Measurements from ENCODE around the gene ARFGEF3. TPM values are rescaled to one million over a fixed set of nuclear protein-coding genes. Genes with fewer than 3 reads are reported as not detected.

The ARFGEF3 gene
- total and polyA plus RNA-seq, 4 donors = 4.7 to 28.1 (median 14.0) TPM

- Histone ChIP-seq H3K4me3 (no peak overlapping the region), H3K36me3 (ENCODE audit: control insufficient read depth in 4 of 4, insufficient read depth in 4 of 4, low read length in 4 of 4) (peaks cover 0 to 5% (median 0%) of the 10 kb centered on the region in 4 donors), H3K27ac (ENCODE audit: low read depth in 1 of 2, low read length in 1 of 2) (peak overlapping the region in 1 of 2 donors; percentile 33), H3K4me1 (ENCODE audit: control insufficient read depth in 5 of 5, insufficient read depth in 5 of 5, low read length in 5 of 5) (peaks cover 0 to 7% (median 0%) of the 10 kb centered on the region in 5 donors), H3K9ac (ENCODE audit: insufficient read depth in 1 of 2, low read length in 2 of 2) (no peak overlapping the region), H3K27me3 (ENCODE audit: control insufficient read depth in 3 of 3, insufficient read depth in 3 of 3, low read length in 2 of 3) (no peaks in the 10 kb centered on the region), H3K9me3 (ENCODE audit: control insufficient read depth in 4 of 4, insufficient read depth in 3 of 4, low read length in 3 of 4) (no peaks in the 10 kb centered on the region)
- ATAC-seq (ENCODE audit: insufficient read depth, low FRiP score) (no peak), DNase-seq (no peak)
- no peak for TF ChIP-seq CTCF (IDR thresholded peaks at IDR 0.05; ENCODE audit: control extremely low read depth, extremely low read depth)
- WGBS, 2 donors = 92 to 93% methylated on average over 1 of the region's 1 CpG
Observed at GRCh38 chr6:138257638-138258040, 95.9 kb downstream of the ARFGEF3 start.

- ATAC-seq (ENCODE audit: insufficient read depth, low FRiP score) (no peak), DNase-seq (no peak)
- Histone ChIP-seq H3K27me3 (ENCODE audit: control insufficient read depth in 3 of 3, insufficient read depth in 3 of 3, low read length in 2 of 3) (no peaks in the 10 kb centered on the region), H3K27ac (ENCODE audit: low read depth in 1 of 2, low read length in 1 of 2) (peak overlapping the region in 1 of 2 donors; percentile 33), H3K9me3 (ENCODE audit: control insufficient read depth in 4 of 4, insufficient read depth in 3 of 4, low read length in 3 of 4) (no peaks in the 10 kb centered on the region), H3K4me3 (no peak overlapping the region), H3K9ac (ENCODE audit: insufficient read depth in 1 of 2, low read length in 2 of 2) (no peak overlapping the region), H3K36me3 (ENCODE audit: control insufficient read depth in 4 of 4, insufficient read depth in 4 of 4, low read length in 4 of 4) (peaks cover 0 to 5% (median 0%) of the 10 kb centered on the region in 4 donors), H3K4me1 (ENCODE audit: control insufficient read depth in 5 of 5, insufficient read depth in 5 of 5, low read length in 5 of 5) (peaks cover 0 to 7% (median 0%) of the 10 kb centered on the region in 5 donors)
- 91 to 95% methylated on average over 6 of the region's 6 CpGs for WGBS, 2 donors
- no peak for TF ChIP-seq CTCF (IDR thresholded peaks at IDR 0.05; ENCODE audit: control extremely low read depth, extremely low read depth)
Observed at GRCh38 chr6:138258197-138258596, 96.5 kb downstream of the ARFGEF3 start.

GRCh38 chr6:138258991-138259390, 97.3 kb downstream of the ARFGEF3 start:
- H3K27ac ChIP-seq (ENCODE audit: low read depth in 1 of 2, low read length in 1 of 2) = no peak overlapping the region
- H3K36me3 ChIP-seq (ENCODE audit: control insufficient read depth in 4 of 4, insufficient read depth in 4 of 4, low read length in 4 of 4) = peaks cover 0 to 6% (median 0%) of the 10 kb centered on the region in 4 donors
- DNase-seq (peak in 2 of 3 donors; percentile 40 to 51), ATAC-seq (ENCODE audit: insufficient read depth, low FRiP score) (no peak)
- H3K9ac ChIP-seq (ENCODE audit: insufficient read depth in 1 of 2, low read length in 2 of 2) = no peak overlapping the region
- no peaks in the 10 kb centered on the region for H3K9me3 ChIP-seq (ENCODE audit: control insufficient read depth in 4 of 4, insufficient read depth in 3 of 4, low read length in 3 of 4)
- WGBS, 2 donors = 70 to 81% methylated on average over 6 of the region's 6 CpGs
- no peaks in the 10 kb centered on the region for H3K27me3 ChIP-seq (ENCODE audit: control insufficient read depth in 3 of 3, insufficient read depth in 3 of 3, low read length in 2 of 3)
- no peak for TF ChIP-seq CTCF (IDR thresholded peaks at IDR 0.05; ENCODE audit: control extremely low read depth, extremely low read depth)
- no peak overlapping the region for H3K4me3 ChIP-seq
- H3K4me1 ChIP-seq (ENCODE audit: control insufficient read depth in 5 of 5, insufficient read depth in 5 of 5, low read length in 5 of 5) = peaks cover 0 to 7% (median 0%) of the 10 kb centered on the region in 5 donors

Measured in lung (tissue), 12 donors.